Astrocyte (in vitro differentiated cells and primary cell): Measurements from ENCODE around the gene PKM. TPM values are rescaled to one million over a fixed set of nuclear protein-coding genes. Genes with fewer than 3 reads are reported as not detected.

Source experiments
- DNase-seq: peaks from one replicate; pipeline ENCODE4 v3.0.0-alpha.2; 2010; ENCODE audit warnings: low read depth
- FAIRE-seq: peaks from 2 replicates; lab custom pipeline; 2011; peaks lifted over from hg19 to GRCh38; lab: Jason Lieb, UNC
- H2AFZ ChIP-seq: 2 replicates; pipeline ENCODE4 v1.6.0; 2012; ENCODE audit warnings: low read depth, low read length, inconsistent platforms
- H3K27ac ChIP-seq: 2 replicates; pipeline ENCODE4 v1.5.1; 2011; ENCODE audit warnings: low read depth, low read length, inconsistent platforms
- H3K27me3 ChIP-seq: 2 replicates; pipeline ENCODE4 v1.6.0; 2011; ENCODE audit warnings: low read length, inconsistent platforms; ENCODE audit not compliant: insufficient read depth
- H3K36me3 ChIP-seq: 2 replicates; pipeline ENCODE4 v1.5.1; 2011; ENCODE audit warnings: low read length, inconsistent platforms; ENCODE audit not compliant: insufficient read depth
- H3K4me1 ChIP-seq: 2 replicates; pipeline ENCODE4 v1.5.1; 2011; ENCODE audit warnings: low read length, inconsistent platforms; ENCODE audit not compliant: insufficient read depth
- H3K4me2 ChIP-seq: 2 replicates; pipeline ENCODE4 v1.6.0; 2012; ENCODE audit warnings: low read length, inconsistent platforms
- H3K4me3 ChIP-seq: 2 replicates; pipeline ENCODE4 v1.5.1; 2011; ENCODE audit warnings: low read depth, mild to moderate bottlenecking, low read length, inconsistent platforms; ENCODE audit not compliant: insufficient read depth
- H3K79me2 ChIP-seq: 2 replicates; pipeline ENCODE4 v1.6.0; 2012; ENCODE audit warnings: mild to moderate bottlenecking, low read length, inconsistent platforms; ENCODE audit not compliant: insufficient read depth
- H3K9ac ChIP-seq: 2 replicates; pipeline ENCODE4 v1.6.0; 2012; ENCODE audit warnings: mild to moderate bottlenecking, low read length, inconsistent platforms
- H3K9me3 ChIP-seq: 2 replicates; pipeline ENCODE4 v1.5.1; 2012; ENCODE audit warnings: low read depth, mild to moderate bottlenecking, low read length, inconsistent platforms; ENCODE audit not compliant: insufficient read depth
- H4K20me1 ChIP-seq: 2 replicates; pipeline ENCODE4 v1.6.0; 2012; ENCODE audit warnings: low read length, inconsistent platforms; ENCODE audit not compliant: insufficient read depth
- H3K27ac Mint-ChIP-seq: one replicate; pipeline ENCODE4 v1.8.0; 2021; ENCODE audit warnings: mild to moderate bottlenecking, mixed read lengths; ENCODE audit not compliant: unreplicated experiment
- H3K27me3 Mint-ChIP-seq: one replicate; pipeline ENCODE4 v1.8.0; 2021; ENCODE audit warnings: low read depth, mixed read lengths; ENCODE audit not compliant: unreplicated experiment
- H3K36me3 Mint-ChIP-seq: one replicate; pipeline ENCODE4 v1.8.0; 2021; ENCODE audit warnings: low read depth, mixed read lengths; ENCODE audit not compliant: unreplicated experiment
- H3K4me1 Mint-ChIP-seq: one replicate; pipeline ENCODE4 v1.8.0; 2021; ENCODE audit warnings: low read depth, mixed read lengths; ENCODE audit not compliant: unreplicated experiment
- H3K4me3 Mint-ChIP-seq: one replicate; pipeline ENCODE4 v1.8.0; 2021; ENCODE audit warnings: mild to moderate bottlenecking, moderate library complexity, mixed read lengths; ENCODE audit not compliant: unreplicated experiment
- H3K9me3 Mint-ChIP-seq: one replicate; pipeline ENCODE4 v1.8.0; 2021; ENCODE audit warnings: mild to moderate bottlenecking, mixed read lengths; ENCODE audit not compliant: unreplicated experiment
- CTCF ChIP-seq: IDR thresholded peaks from 2 replicates; pipeline ENCODE4 v1.5.1; 2011; ENCODE audit warnings: low read depth, mild to moderate bottlenecking, inconsistent platforms, low read length, moderate library complexity; ENCODE audit not compliant: insufficient read depth
- EZH2 ChIP-seq: IDR thresholded peaks from 2 replicates; pipeline ENCODE4 v1.6.1; 2012; ENCODE audit warnings: mild to moderate bottlenecking, low read length, inconsistent platforms; ENCODE audit not compliant: insufficient read depth
- total RNA-seq: library from RNA; stranded (reverse); gene quantifications from 2 replicates; pipeline ENCODE4 v1.2.1, GENCODE V29; 2021

Gene PKM
- total RNA-seq, 1 donor from 2014 or later: 2,288 TPM

- TF ChIP-seq EZH2 (no peak), CTCF (no peak)
- DNase-seq (no peak), FAIRE-seq (no peak)
- H2AFZ ChIP-seq: no peak overlapping the region
- H3K4me2 ChIP-seq: peak overlapping the region; percentile 90
- H3K4me3 Mint-ChIP-seq: peak overlapping the region; percentile 100
- peaks cover 67% of the 10 kb centered on the region for H3K79me2 ChIP-seq
- H3K4me1 ChIP-seq: peaks cover 44% of the 10 kb centered on the region
- H3K9ac ChIP-seq: peak overlapping the region; percentile 98
- H4K20me1 ChIP-seq: peaks cover 44% of the 10 kb centered on the region
- H3K9me3 ChIP-seq: no peaks in the 10 kb centered on the region
- H3K36me3 Mint-ChIP-seq: peaks cover 29% of the 10 kb centered on the region
- peaks cover 8% of the 10 kb centered on the region for H3K36me3 ChIP-seq
- H3K27me3 ChIP-seq: no peaks in the 10 kb centered on the region
- peak overlapping the region; percentile 78 for H3K4me3 ChIP-seq
- H3K27ac Mint-ChIP-seq: peak overlapping the region; percentile 99
- peaks cover 40% of the 10 kb centered on the region for H3K4me1 Mint-ChIP-seq
- H3K27ac ChIP-seq: peak overlapping the region; percentile 87
- H3K27me3 Mint-ChIP-seq: no peaks in the 10 kb centered on the region
- H3K9me3 Mint-ChIP-seq: no peaks in the 10 kb centered on the region
These were observed 1.1 kb downstream of the PKM start for GRCh38 chr15:72229947-72230196.

- Mint-ChIP-seq H3K4me1 (peaks cover 39% of the 10 kb centered on the region), H3K27me3 (no peaks in the 10 kb centered on the region), H3K36me3 (peaks cover 29% of the 10 kb centered on the region), H3K4me3 (peak overlapping the region; percentile 100), H3K9me3 (no peaks in the 10 kb centered on the region), H3K27ac (peak overlapping the region; percentile 99)
- H3K4me3 ChIP-seq: peak overlapping the region; percentile 78
- H3K9ac ChIP-seq: peak overlapping the region; percentile 98
- no peak overlapping the region for H2AFZ ChIP-seq
- FAIRE-seq: no peak
- peaks cover 11% of the 10 kb centered on the region for H3K36me3 ChIP-seq
- H3K27me3 ChIP-seq: no peaks in the 10 kb centered on the region
- H3K4me1 ChIP-seq: peaks cover 44% of the 10 kb centered on the region
- H3K79me2 ChIP-seq: peaks cover 72% of the 10 kb centered on the region
- peak overlapping the region; percentile 87 for H3K27ac ChIP-seq
- DNase-seq: peak; percentile 49
- peak overlapping the region; percentile 90 for H3K4me2 ChIP-seq
- TF ChIP-seq CTCF (no peak), EZH2 (no peak)
- H3K9me3 ChIP-seq: no peaks in the 10 kb centered on the region
- peaks cover 48% of the 10 kb centered on the region for H4K20me1 ChIP-seq
These were observed 1.7 kb downstream of the PKM start for GRCh38 chr15:72229076-72229946.

- FAIRE-seq (no peak), DNase-seq (no peak)
- peaks cover 57% of the 10 kb centered on the region for H3K4me1 ChIP-seq
- peak overlapping the region; percentile 100 for H3K4me3 Mint-ChIP-seq
- peak overlapping the region; percentile 87 for H3K27ac ChIP-seq
- peak overlapping the region; percentile 98 for H3K9ac ChIP-seq
- no peaks in the 10 kb centered on the region for H3K27me3 ChIP-seq
- peaks cover 25% of the 10 kb centered on the region for H3K36me3 ChIP-seq
- peak overlapping the region; percentile 99 for H3K27ac Mint-ChIP-seq
- H3K27me3 Mint-ChIP-seq: no peaks in the 10 kb centered on the region
- peaks cover 82% of the 10 kb centered on the region for H3K79me2 ChIP-seq
- no peaks in the 10 kb centered on the region for H3K9me3 ChIP-seq
- TF ChIP-seq EZH2 (no peak), CTCF (no peak)
- H2AFZ ChIP-seq: no peak overlapping the region
- H3K9me3 Mint-ChIP-seq: no peaks in the 10 kb centered on the region
- H4K20me1 ChIP-seq: peaks cover 64% of the 10 kb centered on the region
- peaks cover 32% of the 10 kb centered on the region for H3K36me3 Mint-ChIP-seq
- peak overlapping the region; percentile 90 for H3K4me2 ChIP-seq
- H3K4me1 Mint-ChIP-seq: peaks cover 47% of the 10 kb centered on the region
- peak overlapping the region; percentile 78 for H3K4me3 ChIP-seq
These were observed 3.3 kb downstream of the PKM start for GRCh38 chr15:72227720-72228119.
